D721Med (cell line): ENCODE data around the gene GRK3.

ENCODE experiments used
- DNase-seq: peaks from one replicate; pipeline ENCODE4 v3.0.0; 2011; ENCODE audit warnings: low spot score; ENCODE audit not compliant: insufficient read length
- FAIRE-seq: peaks from 2 replicates; lab custom pipeline; 2011; peaks lifted over from hg19 to GRCh38; lab: Jason Lieb, UNC
- TF ChIP-seq, protein P1 (sequence below): IDR thresholded peaks from 2 replicates; pipeline ENCODE4 v1.5.1; 2012; ENCODE audit warnings: mild to moderate bottlenecking, control low read depth; ENCODE audit not compliant: insufficient read depth; ENCODE audit errors: missing control alignments

GRK3 gene

DNA sequence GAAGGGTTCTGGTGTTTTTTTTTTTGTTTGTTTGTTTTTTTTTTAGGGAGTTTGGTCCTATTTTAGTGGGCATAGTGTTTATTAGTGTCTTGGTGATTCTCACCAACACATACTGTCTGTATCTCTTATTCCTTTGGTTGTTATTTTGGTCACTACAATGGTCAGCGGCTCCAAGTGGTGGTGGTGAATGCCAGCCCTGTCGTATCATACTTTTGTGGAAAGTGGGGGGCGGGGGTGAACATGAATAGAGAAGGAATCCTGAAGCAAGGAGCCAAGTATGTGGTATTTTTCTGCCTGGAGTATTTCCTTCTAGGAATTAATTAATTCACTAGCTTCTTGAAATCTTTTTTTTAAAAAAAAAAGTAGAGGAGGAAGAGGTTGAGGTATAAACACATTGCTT is 79.6 kb downstream of the GRK3 start:
- no peak for FAIRE-seq
- no peak for DNase-seq
- TF ChIP-seq, protein P1, sequence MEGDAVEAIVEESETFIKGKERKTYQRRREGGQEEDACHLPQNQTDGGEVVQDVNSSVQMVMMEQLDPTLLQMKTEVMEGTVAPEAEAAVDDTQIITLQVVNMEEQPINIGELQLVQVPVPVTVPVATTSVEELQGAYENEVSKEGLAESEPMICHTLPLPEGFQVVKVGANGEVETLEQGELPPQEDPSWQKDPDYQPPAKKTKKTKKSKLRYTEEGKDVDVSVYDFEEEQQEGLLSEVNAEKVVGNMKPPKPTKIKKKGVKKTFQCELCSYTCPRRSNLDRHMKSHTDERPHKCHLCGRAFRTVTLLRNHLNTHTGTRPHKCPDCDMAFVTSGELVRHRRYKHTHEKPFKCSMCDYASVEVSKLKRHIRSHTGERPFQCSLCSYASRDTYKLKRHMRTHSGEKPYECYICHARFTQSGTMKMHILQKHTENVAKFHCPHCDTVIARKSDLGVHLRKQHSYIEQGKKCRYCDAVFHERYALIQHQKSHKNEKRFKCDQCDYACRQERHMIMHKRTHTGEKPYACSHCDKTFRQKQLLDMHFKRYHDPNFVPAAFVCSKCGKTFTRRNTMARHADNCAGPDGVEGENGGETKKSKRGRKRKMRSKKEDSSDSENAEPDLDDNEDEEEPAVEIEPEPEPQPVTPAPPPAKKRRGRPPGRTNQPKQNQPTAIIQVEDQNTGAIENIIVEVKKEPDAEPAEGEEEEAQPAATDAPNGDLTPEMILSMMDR, result no peak

DNA sequence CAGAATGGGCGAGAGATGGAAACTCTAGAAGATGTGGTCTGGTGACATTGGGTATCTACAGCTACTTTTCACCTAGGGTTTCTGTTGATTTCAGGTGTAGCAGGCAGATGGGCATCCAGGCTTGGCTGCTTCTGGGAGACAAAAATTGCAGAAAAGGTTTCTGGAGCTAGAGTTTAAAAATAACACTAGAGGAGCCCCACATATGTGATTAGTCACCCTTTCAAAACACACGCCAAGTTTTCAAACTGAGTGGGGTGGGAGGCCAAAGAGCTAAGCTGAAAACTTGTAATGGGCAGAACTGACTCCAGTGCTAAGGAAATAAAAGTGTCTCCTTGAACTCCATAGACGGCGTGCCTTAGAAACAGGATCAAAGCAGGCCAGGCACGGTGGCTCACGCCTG is 80.8 kb downstream of the GRK3 start:
- TF ChIP-seq, protein P1, result no peak
- FAIRE-seq, result no peak
- no peak for DNase-seq

DNA sequence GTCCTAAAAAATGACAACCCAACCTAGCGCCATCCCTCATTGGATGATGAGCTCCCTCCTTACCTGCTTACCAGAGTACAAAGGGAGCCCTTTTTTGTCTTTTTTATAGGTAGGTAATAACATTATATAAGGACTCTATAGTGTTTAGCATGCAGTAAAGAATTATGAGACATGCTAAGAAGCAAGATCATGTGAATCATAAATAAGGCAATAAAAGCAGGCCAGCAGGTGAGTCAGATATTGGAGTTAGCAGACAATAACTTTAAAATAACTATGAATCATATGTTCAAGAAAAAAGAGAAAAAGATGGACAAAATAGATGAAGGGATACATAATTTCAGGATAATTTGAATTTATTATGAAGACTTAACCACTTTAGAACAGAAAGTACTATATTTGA is 81.5 kb downstream of the GRK3 start:
- TF ChIP-seq, protein P1, result no peak
- DNase-seq, result no peak
- no peak for FAIRE-seq

DNA sequence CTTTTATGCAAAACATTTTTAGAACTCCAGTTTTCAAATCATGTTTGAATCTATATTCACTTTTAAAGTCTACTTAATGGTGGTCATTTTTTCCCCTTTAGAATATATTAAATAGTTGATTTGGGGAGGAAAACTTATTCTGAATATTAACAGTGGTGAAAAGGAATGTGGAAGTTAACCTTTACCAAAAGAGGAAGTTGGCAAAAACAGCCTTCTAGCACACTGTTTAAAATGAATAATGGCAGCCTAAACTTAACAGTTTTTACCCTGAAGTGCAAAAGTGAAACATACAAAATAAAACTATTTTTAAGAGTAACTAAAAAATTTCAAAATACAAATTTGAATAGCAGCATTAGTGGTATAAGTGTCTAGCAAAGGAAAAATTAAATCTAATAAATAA is 86.4 kb downstream of the GRK3 start:
- TF ChIP-seq, protein P1, result no peak
- DNase-seq (no peak), FAIRE-seq (no peak)

DNA sequence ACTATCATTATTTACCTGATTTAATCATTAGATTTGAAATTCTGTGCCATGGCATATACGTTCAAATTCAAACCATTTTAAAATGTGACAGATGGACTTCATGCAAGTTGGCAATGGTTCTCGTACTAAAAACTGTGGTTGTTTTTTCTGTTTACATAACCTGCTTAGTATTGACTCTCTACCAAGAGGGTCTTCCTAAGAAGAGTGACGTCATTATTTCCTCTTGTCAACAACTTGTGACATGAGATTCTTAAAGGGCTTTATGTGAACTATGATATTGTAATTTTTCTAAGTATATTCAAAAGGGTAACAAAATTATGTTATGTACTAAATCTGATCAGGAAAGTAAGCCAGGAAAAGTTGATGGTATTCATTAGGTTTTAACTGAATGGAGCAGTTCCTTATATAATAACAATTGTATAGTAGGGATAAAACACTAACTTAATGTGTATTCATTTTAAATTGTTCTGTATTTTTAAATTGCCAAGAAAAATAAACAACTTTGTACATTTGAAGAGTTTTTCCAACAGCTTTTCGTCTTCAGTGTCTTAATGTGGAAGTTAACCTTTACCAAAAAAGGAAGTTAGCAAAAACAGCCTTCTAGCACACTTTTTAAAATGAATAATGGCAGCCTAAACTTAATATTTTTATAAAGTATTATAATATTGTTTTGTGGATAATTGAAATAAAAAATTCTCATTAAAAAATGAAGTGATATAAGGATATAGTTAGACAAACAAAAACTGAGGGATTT is 87.0 kb downstream of the GRK3 start:
- FAIRE-seq, result no peak

DNA sequence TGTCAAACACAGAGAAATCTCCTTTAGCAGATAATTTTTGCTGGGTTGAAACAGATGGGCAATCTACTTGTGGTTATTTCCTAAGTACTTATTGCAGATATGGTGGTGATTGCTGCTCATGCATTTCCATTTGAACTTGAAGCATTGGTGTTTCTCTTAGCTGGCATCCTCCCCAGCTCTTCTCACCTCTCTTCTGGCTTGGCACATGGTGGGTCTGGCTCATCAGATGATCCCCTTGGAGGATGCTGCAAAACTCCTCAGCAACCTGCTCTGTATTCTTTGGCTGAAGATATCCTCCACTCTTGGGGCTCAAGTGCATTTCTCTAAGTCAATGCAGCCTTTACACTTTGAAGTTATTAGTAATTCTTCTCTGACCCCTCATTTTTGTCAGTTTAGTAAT is 90.2 kb downstream of the GRK3 start:
- FAIRE-seq (no peak), DNase-seq (no peak)
- TF ChIP-seq, protein P1, result no peak

More for the DNA sequence above, 87.0 kb downstream of the GRK3 start:
- no peak for DNase-seq
- TF ChIP-seq, protein P1, result no peak

DNA sequence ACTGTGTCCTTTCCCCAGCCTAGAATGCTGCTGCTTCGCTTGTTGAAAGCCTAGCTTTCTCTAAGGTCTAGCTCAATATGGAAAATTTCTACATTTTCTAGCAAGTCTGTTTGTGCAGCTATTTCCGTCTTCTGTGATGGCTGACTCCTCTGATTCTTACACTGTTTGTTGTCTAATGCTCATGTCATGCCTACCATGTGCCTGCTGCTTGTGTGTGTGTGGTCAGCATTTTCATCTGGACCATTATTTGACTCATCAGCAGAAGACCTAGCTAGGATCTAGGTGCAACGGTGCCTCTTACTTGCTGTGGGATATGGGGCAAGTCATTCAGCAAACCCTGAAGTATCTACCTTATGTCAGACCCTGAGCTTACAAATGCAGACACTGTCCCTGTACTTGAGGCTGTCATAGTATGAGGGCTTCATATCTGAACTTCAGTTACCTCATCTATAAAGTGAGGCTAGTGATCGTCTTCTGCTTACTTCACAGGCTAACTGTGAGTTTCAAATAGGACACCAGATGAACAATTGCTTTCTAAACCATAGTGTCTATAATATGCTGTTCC is 91.0 kb downstream of the GRK3 start:
- FAIRE-seq (peak; percentile 41), DNase-seq (no peak)
- TF ChIP-seq, protein P1, result no peak
